Measurements from ENCODE around the gene JAZF1.

Gene JAZF1

DNA sequence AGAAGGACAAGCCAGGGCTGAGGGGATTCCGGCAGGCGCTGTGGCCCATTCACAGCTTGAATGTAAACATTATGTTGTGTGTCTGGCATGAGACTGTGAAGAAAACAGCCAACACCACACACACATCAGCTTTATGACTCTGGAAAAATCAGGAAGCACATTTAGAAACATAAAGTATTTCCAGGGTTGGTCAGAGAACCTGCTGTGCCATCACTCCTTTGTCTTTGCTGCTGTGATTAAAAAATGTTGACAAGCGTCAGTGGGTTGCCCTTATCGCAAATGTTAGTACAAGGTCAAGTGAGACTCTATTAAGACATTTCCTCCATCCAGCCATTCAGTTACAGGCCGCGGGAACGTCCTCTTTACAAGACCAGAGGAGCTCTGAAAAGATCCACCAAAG, 345.2 kb downstream of the JAZF1 start:
- ChIA-PET POLR2A (no interaction called here), CTCF (interaction anchor here (0.9 to 1.5 kb wide), 5 partner anchors 9 to 58 kb away, joined by 3 to 4 read pairs (median 3); no protein-coding TSS in a partner anchor)
- TF ChIP-seq CTCF (IDR thresholded peaks at IDR 0.05; ENCODE audit: control extremely low read depth, extremely low read depth, low read depth, missing control alignments) = no peak
- no peak for DNase-seq (ENCODE audit: extremely low spot score)

DNA sequence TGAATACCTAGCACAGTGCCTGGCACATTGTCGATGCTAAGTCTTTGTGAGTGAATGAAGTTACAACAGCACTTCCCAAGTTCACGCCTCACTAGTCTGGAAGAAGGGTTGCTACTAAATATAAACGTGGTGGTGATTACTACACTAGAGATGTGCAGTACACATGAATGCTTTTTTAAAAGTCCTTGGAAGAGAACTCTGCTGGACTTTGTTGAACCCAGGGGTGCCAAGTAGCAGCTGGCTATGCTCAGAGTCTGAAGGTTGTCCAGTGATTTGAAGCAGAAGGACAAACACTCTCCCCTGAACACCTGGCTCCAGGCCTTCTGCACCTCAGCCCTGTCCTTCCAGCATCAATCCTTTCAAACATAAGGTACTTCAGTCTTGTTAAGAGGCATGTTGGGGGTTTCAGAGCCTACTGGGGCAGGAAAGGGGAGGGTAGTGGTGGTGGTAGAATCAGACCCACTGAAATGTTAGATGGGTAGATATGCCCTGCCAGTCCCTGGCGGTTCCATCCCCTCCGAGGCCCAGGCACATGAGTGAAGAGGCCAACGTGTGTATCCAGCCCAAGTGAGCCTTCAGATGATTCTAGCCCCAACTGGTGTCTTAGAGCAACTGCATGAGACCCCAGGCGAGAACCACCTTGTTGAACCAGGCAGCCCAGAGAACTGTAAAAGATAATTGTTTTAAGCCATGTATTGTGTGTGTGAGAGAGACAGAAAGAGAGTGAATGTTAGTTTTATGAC, 346.2 kb downstream of the JAZF1 start:
- CTCF ChIA-PET = no interaction called here
- POLR2A ChIA-PET = no interaction called here
- DNase-seq (ENCODE audit: extremely low spot score) = no peak
- TF ChIP-seq CTCF (IDR thresholded peaks at IDR 0.05; ENCODE audit: control extremely low read depth, extremely low read depth, low read depth, missing control alignments) = no peak

DNA sequence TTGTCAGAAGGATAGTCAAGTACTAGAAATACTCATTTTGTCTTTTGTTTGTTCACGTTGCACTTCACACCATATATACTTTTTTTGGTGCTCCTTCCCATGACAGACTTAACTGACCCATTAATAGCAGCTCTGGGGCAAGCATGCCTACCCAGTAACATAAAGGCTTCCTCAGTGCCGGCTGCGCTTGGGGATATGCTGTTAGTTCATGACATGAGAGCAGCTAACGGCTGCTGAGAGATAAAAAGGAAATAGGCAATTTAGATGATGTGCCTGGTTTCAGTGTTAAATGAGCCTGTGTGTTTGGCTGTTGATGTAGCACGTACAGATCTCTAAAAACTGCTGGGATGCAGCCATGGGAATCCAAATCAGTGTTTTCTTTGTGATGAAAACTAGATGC, 354.2 kb downstream of the JAZF1 start:
- ChIA-PET POLR2A (no interaction called here), CTCF (interaction anchor here (1.0 to 1.9 kb wide), 2 partner anchors 9 to 51 kb away, joined by 4 read pairs; no protein-coding TSS in a partner anchor)
- DNase-seq (ENCODE audit: extremely low spot score) = no peak
- no peak for TF ChIP-seq CTCF (IDR thresholded peaks at IDR 0.05; ENCODE audit: control extremely low read depth, extremely low read depth, low read depth, missing control alignments)

DNA sequence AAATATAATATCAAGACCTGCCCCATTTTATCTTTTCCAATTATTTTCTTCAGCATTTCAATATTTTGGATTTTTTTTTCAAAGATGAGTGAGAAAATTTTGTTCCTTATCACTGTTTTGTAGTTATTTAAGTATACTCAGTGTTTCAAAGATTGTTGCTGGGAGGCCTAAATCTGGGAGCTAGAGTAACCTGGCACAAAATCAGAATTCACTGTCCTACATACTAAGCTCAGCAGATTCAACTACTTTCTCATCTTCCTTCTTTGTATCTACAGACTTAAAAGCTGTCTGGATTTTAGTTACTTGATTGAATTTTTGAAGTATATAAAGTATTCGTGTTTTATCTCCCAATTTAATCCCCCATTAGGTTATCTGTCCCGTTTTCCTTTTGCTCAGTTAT, 354.7 kb downstream of the JAZF1 start:
- CTCF ChIA-PET = interaction anchor here (0.7 to 1.9 kb wide), 3 partner anchors 10 to 103 kb away, joined by 3 to 4 read pairs (median 4); no protein-coding TSS in a partner anchor
- DNase-seq (ENCODE audit: extremely low spot score) = no peak
- POLR2A ChIA-PET = no interaction called here
- TF ChIP-seq CTCF (IDR thresholded peaks at IDR 0.05; ENCODE audit: control extremely low read depth, extremely low read depth, low read depth, missing control alignments) = no peak

DNA sequence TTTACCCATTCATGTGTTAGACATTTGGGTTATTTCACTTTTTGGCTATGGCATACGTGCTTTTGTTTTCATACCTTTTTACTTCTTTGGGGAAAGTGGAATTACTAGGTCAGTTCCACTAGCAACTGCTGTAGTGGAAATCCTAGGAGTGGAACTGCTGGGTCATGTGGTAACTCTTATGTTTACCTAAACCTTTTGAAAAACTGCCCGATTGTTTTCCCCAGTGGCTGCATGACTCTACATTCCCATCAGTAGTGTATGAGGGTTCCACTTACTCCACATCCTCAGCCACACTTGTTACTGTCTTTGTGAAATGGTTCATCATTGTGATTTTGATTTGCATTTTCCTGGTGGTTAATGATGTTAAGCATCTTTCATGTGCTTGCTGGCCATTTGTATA, 358.4 kb downstream of the JAZF1 start:
- TF ChIP-seq CTCF (IDR thresholded peaks at IDR 0.05; ENCODE audit: control extremely low read depth, extremely low read depth, low read depth, missing control alignments) = no peak
- ChIA-PET CTCF (interaction anchor here (1.0 kb wide), 1 partner anchor 14 kb away, joined by 3 read pairs; no protein-coding TSS in a partner anchor), POLR2A (no interaction called here)
- no peak for DNase-seq (ENCODE audit: extremely low spot score)

GRCh38 chr7:27812706-27813105, 367.9 kb downstream of the JAZF1 start:
- no peak for TF ChIP-seq CTCF (IDR thresholded peaks at IDR 0.05; ENCODE audit: control extremely low read depth, extremely low read depth, low read depth, missing control alignments)
- ChIA-PET CTCF (no interaction called here), POLR2A (no interaction called here)
- no peak for DNase-seq (ENCODE audit: extremely low spot score)
